Measurements from ENCODE around the gene HID1.

HID1 gene

DNA sequence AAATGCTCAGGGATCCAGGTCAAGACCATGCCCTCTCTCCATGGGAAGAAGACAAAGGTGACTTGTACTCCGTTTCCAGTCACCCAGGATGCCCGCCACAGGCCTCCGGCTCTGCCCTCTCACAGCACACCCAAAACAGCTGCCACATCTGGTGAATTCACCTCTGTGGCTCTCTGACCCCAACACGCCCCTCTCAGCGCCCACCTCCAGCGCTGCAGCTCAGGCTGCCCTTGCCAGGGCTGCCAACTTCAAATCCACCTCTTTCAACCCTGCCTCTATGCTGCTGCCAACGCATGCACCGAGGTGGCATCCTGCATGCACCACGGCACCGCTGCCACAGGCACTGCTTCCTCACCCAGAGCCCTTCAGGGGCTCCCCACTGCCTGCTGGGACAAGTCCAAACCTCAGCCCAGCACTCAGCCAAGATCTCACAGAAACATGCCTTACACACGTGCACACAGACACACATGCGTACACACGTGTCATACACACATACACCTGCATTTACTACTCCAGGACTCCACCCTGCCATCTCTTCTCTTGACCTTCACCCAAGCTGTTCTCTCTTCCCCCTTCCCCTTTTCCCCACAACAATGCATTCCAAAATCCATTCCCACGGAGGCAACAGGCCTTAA is 7.5 kb downstream of the HID1 start:
- no peak for DNase-seq

DNA sequence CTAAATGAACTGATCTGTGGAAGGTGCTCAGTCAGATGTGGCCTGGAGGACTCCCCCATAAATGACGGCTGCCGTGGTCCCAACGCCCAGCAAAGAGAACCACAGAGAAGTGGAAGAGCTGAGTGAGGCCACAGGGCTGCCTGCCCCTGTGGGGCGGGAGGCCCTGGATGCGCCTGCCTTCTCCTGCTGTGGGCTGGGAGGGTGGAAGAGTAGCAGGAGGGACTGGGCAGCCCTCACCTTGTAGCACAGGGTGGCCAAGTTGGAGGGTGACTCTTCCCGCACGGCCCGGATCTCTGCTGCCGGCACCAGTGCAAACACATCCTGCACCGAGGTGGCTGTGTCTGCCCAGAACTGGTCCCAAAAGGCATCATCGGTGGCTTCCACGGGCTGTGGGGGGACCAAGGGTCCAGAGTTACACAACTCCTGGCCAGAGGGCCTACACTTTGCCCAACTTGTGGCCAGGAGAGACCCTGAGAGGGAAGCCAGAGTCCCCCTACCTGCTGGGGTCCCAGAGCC is 8.3 kb downstream of the HID1 start:
- no peak for DNase-seq

DNA sequence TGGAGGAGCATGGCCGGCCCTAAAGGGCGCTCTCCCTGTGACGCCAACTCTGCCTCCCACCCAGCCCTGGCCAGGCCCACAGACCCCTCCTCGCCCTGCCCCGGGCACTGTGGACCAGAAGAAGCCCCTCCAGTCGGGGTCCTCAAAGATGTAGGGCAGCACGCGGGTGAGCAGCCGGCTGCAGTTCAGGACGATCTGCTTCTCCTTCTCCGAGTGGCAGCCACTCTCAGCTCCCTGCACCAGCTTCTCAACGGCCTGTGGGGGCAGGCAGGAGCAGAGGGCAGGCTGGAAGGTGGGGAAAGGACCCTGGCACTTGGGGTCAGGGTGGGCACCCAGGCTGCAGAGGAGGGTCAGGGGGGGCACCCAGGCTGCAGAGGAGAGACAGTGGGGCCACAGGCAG is 8.9 kb downstream of the HID1 start:
- DNase-seq = no peak

DNA sequence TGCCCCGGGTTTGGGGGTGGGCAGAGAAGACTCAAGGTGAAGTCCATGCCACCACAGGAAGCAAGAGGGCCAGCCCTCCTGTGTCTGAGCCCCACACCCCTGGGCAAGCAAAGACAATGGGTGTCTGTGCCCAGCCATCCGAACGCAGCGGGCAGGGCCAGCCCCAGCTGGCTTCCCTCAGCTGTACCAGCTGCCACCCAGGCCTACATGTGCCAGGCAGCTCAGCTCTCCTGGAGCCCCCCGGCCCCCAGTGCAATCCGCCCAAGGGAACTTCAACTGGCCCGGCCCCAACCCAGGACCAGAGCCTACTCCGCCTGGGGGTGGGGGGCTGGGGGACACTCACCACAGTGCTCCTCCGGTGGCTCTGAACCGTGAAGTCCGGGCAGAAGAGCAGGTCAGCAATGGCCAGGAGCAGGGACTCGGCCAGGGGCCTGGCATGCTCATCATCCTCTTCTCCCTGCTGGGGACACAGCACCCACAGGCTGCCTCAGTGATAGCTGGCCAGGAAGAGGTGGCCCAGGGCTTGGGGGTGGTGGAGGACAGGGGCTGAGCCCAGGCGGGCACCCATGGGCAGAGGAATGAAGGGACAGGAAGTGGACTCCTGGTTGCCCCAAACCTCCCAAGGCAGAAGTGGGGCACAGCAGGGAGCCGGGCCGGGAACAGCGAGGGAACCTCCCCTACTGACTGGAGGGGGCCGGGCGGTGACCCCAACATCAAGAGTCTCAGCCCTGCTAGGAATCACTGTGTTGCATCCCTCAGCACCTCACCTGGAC is 9.8 kb downstream of the HID1 start:
- no peak for DNase-seq

- DNase-seq = peak; percentile 83
Measured at GRCh38 chr17:74961657-74962350, 10.8 kb downstream of the HID1 start.

GRCh38 chr17:74960570-74961342 is 11.8 kb downstream of the HID1 start:
- peak; percentile 50 for DNase-seq

- no peak for DNase-seq
Measured at GRCh38 chr17:74959826-74960515, 12.6 kb downstream of the HID1 start.

DNA sequence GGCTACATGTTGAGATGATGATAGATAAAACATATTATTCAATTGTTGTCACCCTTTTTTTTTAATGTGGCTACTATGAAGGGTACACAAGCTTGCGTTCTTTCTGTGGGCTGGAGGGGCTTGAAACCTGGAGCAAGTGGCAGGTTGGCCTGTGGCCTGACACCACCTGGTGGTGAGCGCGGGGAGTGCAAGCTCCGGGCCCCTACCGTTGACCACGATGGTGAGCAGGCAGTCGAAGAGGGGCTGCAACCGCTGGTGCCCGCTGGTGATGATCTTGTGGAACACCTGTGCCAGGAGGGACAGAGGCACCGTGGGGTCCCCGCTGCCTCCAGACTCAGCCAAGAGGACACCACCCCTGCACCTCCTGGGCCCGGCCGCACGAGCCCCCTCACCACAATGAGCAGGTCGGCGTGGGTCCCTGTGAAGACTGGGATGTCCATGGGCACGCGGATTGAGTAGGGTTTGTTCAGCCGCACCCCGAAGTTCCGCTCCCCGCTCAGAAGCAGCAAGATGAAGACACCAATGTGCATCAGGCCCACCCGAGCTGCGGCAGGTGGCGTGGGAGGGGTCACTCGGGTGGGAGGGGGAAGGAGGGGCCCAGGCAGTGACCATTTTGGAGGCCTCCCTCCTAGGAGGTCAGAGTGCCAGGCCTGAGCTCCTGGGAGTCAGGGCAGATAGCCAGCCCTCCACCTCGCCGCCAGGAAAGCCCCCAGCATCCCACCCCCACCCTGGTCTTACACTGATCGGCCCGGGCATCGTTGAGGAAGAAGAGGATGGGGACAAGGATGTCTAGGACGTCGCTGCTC is 14.4 kb downstream of the HID1 start:
- DNase-seq = peak; percentile 82

GRCh38 chr17:74956093-74956492 is 16.5 kb downstream of the HID1 start:
- no peak for DNase-seq

GRCh38 chr17:74954665-74955421 is 17.7 kb downstream of the HID1 start:
- DNase-seq = no peak

DNA sequence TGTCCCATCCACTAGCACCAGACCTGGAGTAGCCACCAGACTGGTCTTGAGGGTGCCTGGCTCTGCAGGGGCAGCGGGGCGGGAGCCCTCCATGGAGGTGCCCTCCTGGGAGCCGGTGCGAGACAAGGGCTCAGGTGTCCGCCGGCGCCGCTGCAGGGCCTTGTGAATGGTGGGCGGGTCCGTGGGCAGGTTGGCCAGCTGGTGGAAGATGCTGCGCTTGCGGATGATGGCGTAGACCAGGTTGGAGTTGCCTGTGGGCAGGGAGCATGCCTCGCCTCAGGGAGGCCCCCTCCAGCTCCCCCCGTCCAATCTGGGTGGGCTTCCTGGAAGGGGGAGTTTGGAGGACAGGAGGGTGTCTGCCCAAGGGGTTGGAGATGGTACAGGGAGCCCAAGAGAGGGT is 18.4 kb downstream of the HID1 start:
- DNase-seq = no peak

DNA sequence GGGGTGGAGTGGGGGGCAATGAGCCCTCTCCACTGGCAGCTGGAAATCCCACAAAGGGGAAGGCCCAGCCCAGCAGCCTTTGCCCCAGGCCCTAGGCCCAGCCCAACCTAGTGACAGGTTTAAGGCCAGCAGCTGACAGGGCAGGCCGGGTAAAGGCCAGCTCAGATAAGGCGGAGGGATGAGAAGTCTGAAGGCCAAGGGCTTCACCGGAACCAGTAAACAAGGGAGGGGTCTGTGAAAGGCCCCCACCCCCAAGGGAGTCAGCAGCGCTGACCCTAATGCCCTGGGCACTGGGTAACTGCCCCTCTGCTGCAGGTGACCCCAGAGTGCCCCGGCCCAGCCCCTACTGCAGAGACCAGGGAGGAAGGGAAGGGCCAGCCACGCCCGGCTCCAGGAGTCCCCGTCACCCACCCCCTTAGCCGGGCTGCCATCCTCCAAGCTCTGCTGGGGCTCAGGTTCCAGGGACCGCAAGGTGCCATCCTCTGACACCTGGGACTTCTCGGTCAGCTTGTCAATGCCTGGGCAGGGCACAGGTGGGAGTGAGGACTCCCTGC is 19.3 kb downstream of the HID1 start:
- no peak for DNase-seq

DNA sequence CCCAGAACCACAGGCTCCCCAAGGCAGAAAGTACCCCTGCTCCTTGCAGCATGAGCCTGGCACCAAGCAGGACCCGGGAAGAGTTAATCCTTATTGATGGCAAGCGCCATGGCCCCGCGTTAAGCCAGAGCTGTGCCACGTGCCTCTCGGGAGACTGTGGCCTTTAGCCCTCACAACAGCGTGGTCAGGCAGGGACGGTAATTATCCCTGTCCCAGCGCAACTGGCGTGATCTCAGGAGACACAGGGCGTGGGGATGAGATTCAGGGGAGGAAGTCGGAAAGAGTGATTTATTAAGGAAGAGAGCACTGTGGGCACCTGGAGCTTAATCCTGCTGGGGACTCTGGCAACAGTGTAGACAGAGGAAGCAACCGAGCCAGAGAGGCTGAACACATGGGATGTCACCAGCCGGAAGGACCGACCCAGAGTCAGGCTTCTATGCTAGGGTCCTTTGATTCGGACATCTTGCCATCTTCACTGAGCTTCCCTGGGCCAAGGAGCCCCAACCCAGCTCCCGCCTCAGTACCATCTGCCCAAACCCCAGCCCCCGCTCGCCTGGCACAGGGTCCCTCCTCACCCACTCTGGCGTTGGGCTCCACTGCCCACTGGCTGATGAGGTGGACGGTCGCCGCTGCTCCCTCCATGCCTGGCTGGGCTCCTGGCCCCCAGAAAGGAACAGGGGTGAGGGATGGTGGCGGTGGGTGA is 20.0 kb downstream of the HID1 start:
- DNase-seq = no peak

- no peak for DNase-seq
Measured at GRCh38 chr17:74951680-74952421, 20.7 kb downstream of the HID1 start.

GRCh38 chr17:74951065-74951464 is 21.5 kb downstream of the HID1 start:
- DNase-seq = no peak

GRCh38 chr17:74950207-74950606 is 22.4 kb downstream of the HID1 start:
- no peak for DNase-seq

GRCh38 chr17:74949455-74950115 is 23.0 kb downstream of the HID1 start:
- DNase-seq = no peak

DNA sequence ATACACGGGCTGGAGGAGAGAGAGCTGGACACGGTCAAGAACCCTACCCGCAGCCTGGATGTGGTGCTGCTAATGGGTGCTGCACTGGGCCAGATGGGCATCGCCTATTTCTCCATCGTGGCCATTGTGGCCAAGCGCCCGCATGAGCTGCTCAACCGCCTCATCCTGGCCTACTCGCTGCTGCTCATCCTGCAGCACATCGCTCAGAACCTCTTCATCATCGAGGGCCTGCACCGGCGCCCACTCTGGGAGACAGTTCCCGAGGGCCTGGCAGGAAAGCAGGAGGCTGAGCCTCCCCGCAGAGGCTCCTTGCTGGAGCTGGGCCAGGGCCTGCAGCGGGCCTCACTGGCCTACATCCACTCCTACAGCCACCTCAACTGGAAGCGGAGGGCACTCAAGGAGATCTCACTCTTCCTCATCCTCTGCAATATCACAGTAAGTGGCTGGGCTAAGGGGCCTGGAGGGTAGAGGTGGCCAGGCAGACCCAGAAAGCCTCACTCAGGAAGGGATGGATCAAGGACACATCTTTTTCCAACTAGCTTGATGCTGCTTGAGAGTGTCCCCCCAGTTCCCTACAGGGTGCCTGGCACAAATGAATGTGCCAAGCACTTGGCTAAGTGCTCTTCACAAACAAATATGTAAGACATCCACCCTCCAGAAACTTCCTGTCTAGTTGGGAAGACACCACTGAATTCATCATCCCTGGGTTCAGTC is 25.4 kb downstream of the HID1 start:
- no peak for DNase-seq

All from activated naive CD4-positive, alpha-beta T cell treated with Interleukin-2 at 50 U/mL for 16 hours (primary cell).